Stomach smooth muscle (tissue), 2 donors: ENCODE data around the gene LPXN.

Source experiments
- H3K27ac ChIP-seq: one replicate; pipeline ENCODE4 v1.7.0; 2013; ENCODE audit warnings: mild to moderate bottlenecking, low read length, inconsistent platforms
- H3K27me3 ChIP-seq, 2 donors: one replicate each; pipeline ENCODE4 v1.7.0; 2013; ENCODE audit warnings: low read length in 2 of 2; ENCODE audit not compliant: insufficient read depth in 2 of 2, control insufficient read depth in 1 of 2
- H3K36me3 ChIP-seq, 2 donors: one replicate each; pipeline ENCODE4 v1.7.0; 2013; ENCODE audit warnings: low read length in 2 of 2; ENCODE audit not compliant: control insufficient read depth in 2 of 2, insufficient read depth in 2 of 2
- H3K4me1 ChIP-seq: one replicate; pipeline ENCODE4 v1.7.0; 2013; ENCODE audit warnings: low read length; ENCODE audit not compliant: control insufficient read depth, insufficient read depth
- H3K4me3 ChIP-seq, 2 donors: one replicate each; pipeline ENCODE4 v1.7.0; 2013; ENCODE audit warnings: low read length in 2 of 2
- H3K9ac ChIP-seq, 2 donors: one replicate each; pipeline ENCODE4 v1.7.0; 2013; ENCODE audit warnings: low read length in 2 of 2, mild to moderate bottlenecking in 1 of 2
- H3K9me3 ChIP-seq, 2 donors: one replicate each; pipeline ENCODE4 v1.7.0; 2013; ENCODE audit warnings: low read length in 2 of 2; ENCODE audit not compliant: control insufficient read depth in 2 of 2
- donor health status: healthy.
- donor health status: Pancreatic carcinoma.

The LPXN gene

GRCh38 chr11:58502004-58502403 is 73.7 kb downstream of the LPXN start:
- Histone ChIP-seq H3K4me3 (no peak overlapping the region), H3K4me1 (no peaks in the 10 kb centered on the region), H3K27ac (no peak overlapping the region), H3K27me3 (no peaks in the 10 kb centered on the region), H3K9ac (no peak overlapping the region), H3K36me3 (no peaks in the 10 kb centered on the region), H3K9me3 (no peaks in the 10 kb centered on the region)

DNA sequence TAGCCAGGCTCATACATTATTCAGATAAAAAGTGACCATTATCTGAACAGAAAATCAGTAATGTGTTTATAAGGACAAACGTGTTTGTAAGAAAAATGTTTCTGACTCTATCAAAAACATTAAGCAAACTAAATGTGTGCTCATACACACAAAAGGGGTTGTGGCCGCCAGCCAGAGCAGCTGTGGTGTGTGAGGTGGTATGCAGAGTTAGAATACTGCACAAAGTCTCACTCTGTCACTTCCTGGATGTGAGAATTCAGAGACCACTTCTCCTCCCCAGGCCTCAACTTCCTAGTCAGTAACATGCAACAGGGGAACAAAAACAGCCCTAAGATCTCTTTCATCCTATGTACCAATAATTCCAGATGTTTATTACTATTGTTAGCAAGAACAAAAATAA is 77.2 kb downstream of the LPXN start:
- H3K27me3 ChIP-seq: no peaks in the 10 kb centered on the region
- no peak overlapping the region for H3K9ac ChIP-seq
- no peak overlapping the region for H3K27ac ChIP-seq
- H3K9me3 ChIP-seq: no peaks in the 10 kb centered on the region
- no peaks in the 10 kb centered on the region for H3K4me1 ChIP-seq
- no peaks in the 10 kb centered on the region for H3K36me3 ChIP-seq
- no peak overlapping the region for H3K4me3 ChIP-seq

- H3K27me3 ChIP-seq: no peaks in the 10 kb centered on the region
- no peak overlapping the region for H3K9ac ChIP-seq
- H3K4me3 ChIP-seq: no peak overlapping the region
- H3K4me1 ChIP-seq: no peaks in the 10 kb centered on the region
- H3K9me3 ChIP-seq: no peaks in the 10 kb centered on the region
- no peaks in the 10 kb centered on the region for H3K36me3 ChIP-seq
- H3K27ac ChIP-seq: no peak overlapping the region
Measured at GRCh38 chr11:58497951-58498350, 77.7 kb downstream of the LPXN start.

DNA sequence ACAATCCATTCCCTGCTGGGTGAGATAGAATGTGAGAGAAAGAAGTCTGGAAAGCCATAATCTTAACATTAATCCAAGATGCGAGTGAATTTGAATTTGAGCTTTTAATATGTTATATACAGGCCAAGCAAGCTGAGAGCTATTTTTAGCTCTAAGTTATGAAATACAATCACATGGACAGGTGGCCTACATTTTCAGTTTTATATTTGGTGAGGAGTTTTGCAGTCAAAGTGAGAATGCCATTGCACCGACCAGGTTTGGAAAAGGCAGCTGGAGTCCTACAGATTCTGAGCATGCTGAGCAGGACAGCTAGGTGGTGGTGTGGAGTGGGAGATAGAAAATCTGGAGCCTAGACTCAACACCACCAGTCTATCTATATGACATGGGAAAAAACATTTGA is 79.8 kb downstream of the LPXN start:
- no peaks in the 10 kb centered on the region for H3K36me3 ChIP-seq

GRCh38 chr11:58494101-58494500 is 81.6 kb downstream of the LPXN start:
- Histone ChIP-seq H3K27me3 (no peaks in the 10 kb centered on the region), H3K4me3 (no peak overlapping the region), H3K27ac (no peak overlapping the region), H3K36me3 (no peaks in the 10 kb centered on the region), H3K9me3 (no peaks in the 10 kb centered on the region), H3K9ac (no peak overlapping the region), H3K4me1 (no peaks in the 10 kb centered on the region)

More for the DNA sequence above, 79.8 kb downstream of the LPXN start:
- no peaks in the 10 kb centered on the region for H3K4me1 ChIP-seq
- no peak overlapping the region for H3K4me3 ChIP-seq
- no peaks in the 10 kb centered on the region for H3K9me3 ChIP-seq
- H3K27ac ChIP-seq: no peak overlapping the region
- H3K27me3 ChIP-seq: no peaks in the 10 kb centered on the region
- no peak overlapping the region for H3K9ac ChIP-seq

DNA sequence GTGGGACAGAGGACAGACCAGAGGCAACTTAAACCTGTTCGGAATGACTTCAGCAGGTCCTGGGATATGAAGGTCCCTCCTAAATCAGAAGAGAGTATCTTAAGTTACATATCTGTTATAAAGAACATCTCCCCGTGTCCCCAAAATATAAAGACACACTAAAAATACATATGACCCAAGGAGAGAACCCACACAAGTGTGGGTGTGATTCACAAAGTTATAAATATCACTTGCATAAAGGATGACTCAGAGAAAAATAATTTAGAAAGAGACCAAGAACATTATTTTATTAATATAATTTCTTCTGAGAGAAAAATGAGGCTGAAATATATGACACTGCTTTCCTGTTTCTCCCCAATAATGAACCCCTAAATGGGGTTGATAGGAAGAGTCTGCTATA is 82.0 kb downstream of the LPXN start:
- Histone ChIP-seq H3K9me3 (no peaks in the 10 kb centered on the region), H3K27ac (no peak overlapping the region), H3K27me3 (no peaks in the 10 kb centered on the region)

DNA sequence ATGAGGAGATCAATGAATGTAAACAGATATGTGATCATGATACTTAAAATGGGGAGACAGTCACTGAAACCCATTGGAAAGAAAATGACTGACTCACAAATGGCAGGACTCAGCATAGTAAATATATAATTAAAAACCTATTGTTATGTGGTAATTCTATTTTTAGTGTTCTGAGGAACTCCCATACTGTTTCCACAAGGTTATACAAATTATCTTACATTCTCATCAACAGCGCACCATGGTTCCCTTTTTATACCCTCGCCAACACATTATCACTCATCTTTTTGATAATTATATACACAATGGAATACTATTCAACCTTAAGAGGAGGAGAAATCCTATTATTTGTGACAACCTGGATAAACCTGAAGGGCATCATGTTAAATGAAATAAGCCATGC is 84.8 kb downstream of the LPXN start:
- Histone ChIP-seq H3K36me3 (no peaks in the 10 kb centered on the region), H3K9me3 (no peaks in the 10 kb centered on the region), H3K4me1 (no peaks in the 10 kb centered on the region), H3K9ac (no peak overlapping the region), H3K27ac (no peak overlapping the region), H3K27me3 (no peaks in the 10 kb centered on the region), H3K4me3 (no peak overlapping the region)

More for the DNA sequence above, 82.0 kb downstream of the LPXN start:
- H3K9ac ChIP-seq: no peak overlapping the region
- no peaks in the 10 kb centered on the region for H3K36me3 ChIP-seq
- H3K4me1 ChIP-seq: no peaks in the 10 kb centered on the region
- no peak overlapping the region for H3K4me3 ChIP-seq

- Histone ChIP-seq H3K9me3 (no peaks in the 10 kb centered on the region), H3K4me3 (no peak overlapping the region), H3K27me3 (peaks cover 0 to 4% of the 10 kb centered on the region in 2 donors), H3K4me1 (no peaks in the 10 kb centered on the region), H3K27ac (no peak overlapping the region), H3K36me3 (no peaks in the 10 kb centered on the region), H3K9ac (no peak overlapping the region)
Measured at GRCh38 chr11:58487170-58487569, 88.5 kb downstream of the LPXN start.

DNA sequence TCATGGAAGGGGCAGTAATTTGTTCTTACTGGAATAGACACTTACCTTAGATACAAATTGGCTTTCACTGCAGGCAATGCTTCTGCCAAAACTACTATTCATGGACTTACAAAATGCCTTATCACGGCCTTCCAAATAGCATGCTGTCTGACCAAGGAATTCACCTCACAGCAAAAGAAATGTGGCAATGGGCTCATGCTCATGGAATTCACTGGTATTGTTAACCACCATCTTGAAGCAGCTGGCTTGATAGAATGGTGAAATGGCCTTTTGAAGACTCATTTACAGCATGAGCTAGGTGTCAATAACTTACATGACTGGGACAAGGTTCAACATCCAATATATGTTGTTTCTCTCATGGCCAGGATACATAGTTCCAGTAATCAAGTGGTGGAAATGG is 89.7 kb downstream of the LPXN start:
- Histone ChIP-seq H3K9ac (no peak overlapping the region), H3K4me3 (no peak overlapping the region), H3K4me1 (no peaks in the 10 kb centered on the region), H3K9me3 (no peaks in the 10 kb centered on the region), H3K36me3 (no peaks in the 10 kb centered on the region), H3K27me3 (peaks cover 0 to 4% of the 10 kb centered on the region in 2 donors), H3K27ac (no peak overlapping the region)
